ENCODE data around the gene PCSK2.

Gene PCSK2

DNA sequence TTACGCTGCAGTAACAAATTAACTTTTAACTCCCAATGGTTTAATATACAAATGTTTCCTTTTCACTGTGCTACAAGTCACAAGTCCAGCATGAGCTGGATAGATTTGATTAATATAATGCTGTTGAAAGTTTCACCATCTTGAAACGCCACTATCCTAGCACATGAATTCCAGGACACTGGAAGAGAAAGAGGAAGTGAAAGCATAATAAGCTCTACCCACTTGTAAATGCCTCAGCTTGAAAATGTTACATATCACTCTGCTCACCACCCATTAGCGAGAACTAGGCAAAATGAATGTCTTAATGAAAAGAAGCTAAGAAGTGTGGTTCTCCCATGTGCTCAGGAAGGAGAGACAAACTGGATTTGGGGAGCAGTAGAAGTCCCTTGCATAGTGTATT lies 46.9 kb downstream of the PCSK2 start:
- no peak for DNase-seq

- DNase-seq: no peak
Observed at GRCh38 chr20:17276101-17276500, 49.3 kb downstream of the PCSK2 start.

GRCh38 chr20:17281478-17281877 lies 54.6 kb downstream of the PCSK2 start:
- peak; percentile 27 for DNase-seq

DNA sequence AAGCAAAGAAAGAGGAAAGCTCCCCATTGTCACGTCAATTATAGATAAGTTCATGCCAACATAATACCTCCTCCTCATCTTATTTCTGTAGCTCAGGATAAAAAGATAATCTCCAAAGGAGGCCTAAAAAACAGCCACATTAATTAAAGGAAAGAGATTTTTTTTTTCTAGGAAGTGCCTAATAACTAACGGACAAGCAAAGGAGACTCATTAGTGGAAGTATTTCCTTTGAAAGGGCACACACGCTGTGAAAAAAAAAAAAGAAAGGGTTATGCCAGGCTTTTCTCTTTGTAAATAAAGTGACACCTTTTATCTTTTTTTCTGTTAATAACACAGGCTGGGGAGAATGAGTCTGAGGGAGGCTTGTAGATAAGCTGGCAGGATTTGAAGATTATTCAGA lies 55.7 kb downstream of the PCSK2 start:
- no peak for DNase-seq

GRCh38 chr20:17287503-17287902 lies 60.7 kb downstream of the PCSK2 start:
- DNase-seq: no peak

GRCh38 chr20:17287998-17288397 lies 61.2 kb downstream of the PCSK2 start:
- DNase-seq: no peak

GRCh38 chr20:17295151-17295726 lies 68.4 kb downstream of the PCSK2 start:
- DNase-seq: no peak

- no peak for DNase-seq
Observed at GRCh38 chr20:17295991-17296390, 69.2 kb downstream of the PCSK2 start.

DNA sequence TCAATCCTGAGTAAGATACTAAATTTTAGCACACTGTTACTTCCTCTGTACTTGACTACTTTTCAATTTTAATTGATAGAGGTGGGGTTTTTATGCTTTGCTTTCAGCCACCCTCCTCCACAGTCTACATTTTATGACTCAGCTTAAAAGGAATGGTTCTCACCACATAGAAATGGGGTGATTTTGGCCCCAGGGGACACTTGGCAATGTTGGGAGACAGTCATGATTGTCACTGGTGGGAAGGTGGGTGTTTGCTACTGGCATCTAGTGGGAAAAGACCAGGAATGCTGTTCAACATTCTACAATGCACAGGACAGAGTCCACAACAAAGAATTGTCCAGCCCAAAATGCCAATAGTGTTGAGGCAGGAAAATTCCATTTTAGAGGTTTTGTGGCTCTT lies 71.3 kb downstream of the PCSK2 start:
- DNase-seq: no peak

GRCh38 chr20:17298751-17299150 lies 71.9 kb downstream of the PCSK2 start:
- DNase-seq: no peak

- DNase-seq: no peak
Observed at GRCh38 chr20:17300113-17300512, 73.3 kb downstream of the PCSK2 start.

DNA sequence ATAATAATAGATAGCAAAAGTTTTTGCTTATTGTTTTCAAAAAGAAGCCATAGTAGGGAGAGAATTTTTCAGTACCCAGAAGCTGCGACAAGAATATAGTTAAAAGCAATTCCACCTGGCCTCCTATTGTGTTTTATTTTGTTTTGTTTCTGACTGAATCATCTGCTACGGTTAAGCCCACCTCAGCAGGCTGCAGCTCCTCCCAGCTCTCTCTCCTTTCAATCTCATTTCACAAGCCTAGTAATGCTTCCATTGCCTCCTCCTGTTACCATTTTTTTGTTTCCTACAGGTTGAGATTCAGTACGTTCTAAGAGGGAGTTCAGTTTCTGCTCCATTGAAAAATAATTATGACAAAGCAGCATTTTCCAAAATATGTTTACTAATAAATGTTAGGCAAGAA lies 77.9 kb downstream of the PCSK2 start:
- DNase-seq: no peak

GRCh38 chr20:17306427-17306826 lies 79.6 kb downstream of the PCSK2 start:
- no peak for DNase-seq

GRCh38 chr20:17314264-17314663 lies 87.4 kb downstream of the PCSK2 start:
- DNase-seq: no peak

DNA sequence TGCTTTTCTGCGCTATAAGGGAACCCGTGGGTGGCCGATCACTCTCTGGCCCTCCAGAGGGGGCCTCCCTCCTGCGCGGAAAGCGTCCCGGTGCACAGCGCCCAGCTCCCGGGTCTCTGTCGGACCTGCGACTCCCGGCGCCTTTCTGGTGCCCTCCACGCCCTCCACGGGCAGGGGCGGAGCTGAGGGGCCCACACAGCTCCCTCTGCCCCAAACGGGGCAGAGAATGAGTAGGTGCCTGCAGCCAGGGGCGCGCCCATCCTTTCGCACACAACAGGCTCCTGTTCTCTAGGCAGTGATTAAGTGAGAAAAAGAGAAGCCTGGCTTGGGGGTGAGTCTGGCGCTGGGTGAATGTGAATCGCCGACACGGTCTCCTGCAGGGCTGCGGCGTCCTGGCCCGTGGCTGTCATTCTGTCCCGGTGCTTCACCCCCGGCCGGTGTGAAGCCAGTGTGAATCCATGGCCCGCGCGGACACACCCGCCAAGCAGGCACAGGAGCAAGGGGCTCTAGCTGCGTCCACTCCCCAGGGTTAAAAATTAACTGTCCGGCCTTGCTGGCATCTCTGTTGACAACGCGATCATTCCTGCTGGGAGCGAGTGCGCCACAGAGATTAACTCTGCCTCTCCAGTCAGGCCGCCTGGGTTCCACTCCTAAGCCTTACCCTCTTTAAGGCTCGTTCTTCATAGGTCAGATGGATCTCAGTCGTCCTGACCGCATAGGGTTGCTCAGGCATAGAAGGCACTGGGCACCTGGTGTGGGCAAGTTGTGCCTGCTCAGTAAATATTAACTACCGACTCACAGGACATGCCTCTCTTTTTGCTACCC lies 88.8 kb downstream of the PCSK2 start:
- DNase-seq: no peak

GRCh38 chr20:17316316-17317038 lies 89.6 kb downstream of the PCSK2 start:
- DNase-seq: no peak

- no peak for DNase-seq
Observed at GRCh38 chr20:17317341-17317740, 90.5 kb downstream of the PCSK2 start.

- no peak for DNase-seq
Observed at GRCh38 chr20:17320456-17320855, 93.6 kb downstream of the PCSK2 start.

GRCh38 chr20:17326096-17326495 lies 99.3 kb downstream of the PCSK2 start:
- no peak for DNase-seq

- DNase-seq: no peak
Observed at GRCh38 chr20:17327185-17328148, 100.6 kb downstream of the PCSK2 start.

DNA sequence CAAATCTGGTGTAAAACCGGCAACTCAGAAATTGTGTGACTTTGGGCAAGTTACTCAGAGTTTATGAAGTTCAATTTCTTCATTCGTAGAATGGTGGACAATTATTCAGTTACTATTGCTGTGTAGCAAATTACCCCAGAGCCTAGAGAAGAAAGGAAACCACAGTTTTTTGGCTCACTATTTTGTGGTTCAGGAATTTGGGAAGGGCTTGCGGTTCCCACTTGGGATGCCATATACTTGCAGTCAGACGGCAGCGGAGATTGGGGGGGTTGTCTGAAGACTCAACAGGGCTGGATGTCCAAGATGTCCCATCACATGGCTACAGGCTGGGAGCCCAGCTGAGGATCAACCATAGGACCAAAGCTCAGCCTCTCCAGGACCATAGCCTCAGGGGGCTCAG lies 108.1 kb downstream of the PCSK2 start:
- DNase-seq: no peak

DNA sequence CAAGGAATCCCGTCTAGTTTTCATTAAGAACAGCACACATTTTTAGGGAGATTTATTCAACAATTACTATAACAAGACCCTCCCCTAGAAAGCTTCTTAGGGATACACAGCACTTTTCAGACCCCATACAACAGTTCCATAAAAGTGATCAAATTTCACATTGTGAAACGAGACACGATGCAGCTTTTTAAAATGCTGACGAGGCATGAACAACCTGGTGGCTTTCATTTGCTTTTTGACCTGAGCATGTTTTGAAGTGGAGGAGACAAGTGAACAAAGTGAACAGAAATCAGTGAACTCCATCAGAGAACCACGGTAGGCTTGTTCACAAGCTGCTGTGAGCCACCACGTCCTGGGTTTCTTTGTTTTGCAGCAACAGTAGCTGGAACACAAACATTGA lies 112.2 kb downstream of the PCSK2 start:
- peak; percentile 9 for DNase-seq

DNA sequence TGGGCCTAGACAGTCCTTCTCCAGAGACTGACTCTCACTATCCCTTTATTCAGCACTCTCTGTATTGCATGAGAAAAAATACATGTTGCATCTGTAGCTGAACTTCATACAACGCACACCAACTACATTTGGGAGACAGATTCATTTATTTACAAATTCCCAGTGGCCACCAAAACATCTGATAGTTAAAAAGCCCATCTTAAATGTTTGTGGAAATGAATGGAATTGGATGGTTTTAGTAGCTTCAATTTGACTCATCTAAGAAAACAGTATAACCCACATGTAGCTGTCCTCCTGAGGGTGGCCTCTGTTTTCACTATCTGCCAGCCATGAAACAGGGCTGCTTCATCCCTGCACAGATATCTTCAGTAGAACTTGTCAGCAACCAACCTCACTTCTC lies 116.3 kb downstream of the PCSK2 start:
- DNase-seq: no peak

All from NCI-H510A (cell line).